ENCODE data around the gene OTP. TPM values are rescaled to one million over a fixed set of nuclear protein-coding genes. Genes with fewer than 3 reads are reported as not detected.

OTP gene
- polyA plus RNA-seq, 2 of the 4 experiments (the other 2 are of a cell fraction), result 0.01 to 0.03 TPM

GRCh38 chr5:77630114-77630680, 8.3 kb downstream of the OTP start:
- Histone ChIP-seq H3K4me1 (peaks cover 6% of the 10 kb centered on the region; the same call in 2 of the 3 replicates), H3K27ac (peak overlapping the region; percentile 76 to 91), H3K4me2 (peak overlapping the region; percentile 97), H3K4me3 (peak overlapping the region; percentile 72), H3K9me3 (no peaks in the 10 kb centered on the region)
- DNase-seq (ENCODE audit: low read depth in 1 of 2, low spot score in 1 of 2) (peak; percentile 83 to 85), FAIRE-seq (no peak), ATAC-seq (peak; percentile 96 to 97)
- 0% methylated on average over 4 of the region's 65 CpGs for WGBS (ENCODE audit: missing lambda C conversion rate)
- POLR2A ChIA-PET, result interaction anchor here (0.5 to 2.1 kb wide), 7 partner anchors 8 to 543 kb away, joined by 3 to 7 read pairs (median 5); partner anchors contain the start of genes OTP, WDR41 and ZBED3
- no peak for TF ChIP-seq FOXS1 (CRISPR knock-in tag; IDR thresholded peaks at IDR 0.05)
- no peak for TF ChIP-seq HOXB5 (CRISPR knock-in tag; IDR thresholded peaks at IDR 0.05)
- TF ChIP-seq EHMT2 (IDR thresholded peaks at IDR 0.05; ENCODE audit: low read depth), result no peak
- no peak for TF ChIP-seq ATOH8 (CRISPR knock-in tag; IDR thresholded peaks at IDR 0.05; ENCODE audit: low read depth)
- TF ChIP-seq ESRRA (IDR thresholded peaks at IDR 0.05; ENCODE audit: borderline replicate concordance, low read length), result no peak
- peak; percentile 40 to 52; a peak in 2 of 5 replicates for TF ChIP-seq JUN (IDR thresholded peaks at IDR 0.05)
- TF ChIP-seq RFX5 (IDR thresholded peaks at IDR 0.05), result no peak
- TF ChIP-seq RAD21 (conservative IDR thresholded peaks at IDR 0.05 in 1 of 2, IDR thresholded peaks at IDR 0.05 in 1 of 2), result peak in 1 of 2 experiments; percentile 27; a peak in 1 of 5 replicates
- TF ChIP-seq BCL3 (IDR thresholded peaks at IDR 0.05), result peak; percentile 37; the same call in 1 of the 3 replicates
- TF ChIP-seq HEYL (CRISPR knock-in tag; IDR thresholded peaks at IDR 0.05), result no peak
- no peak for TF ChIP-seq KDM1A (IDR thresholded peaks at IDR 0.05; ENCODE audit: low read depth)
- peak; percentile 93 for TF ChIP-seq POLR2A (IDR thresholded peaks at IDR 0.05; ENCODE audit: low read length)
- no peak for TF ChIP-seq HOXB13 (CRISPR knock-in tag; IDR thresholded peaks at IDR 0.05; ENCODE audit: low read depth)
- TF ChIP-seq MAX (IDR thresholded peaks at IDR 0.05), result peak; percentile 56
- peak; percentile 38; the same call in 1 of the 2 replicates for TF ChIP-seq PHF8 (IDR thresholded peaks at IDR 0.05; ENCODE audit: borderline replicate concordance, low read depth)
- TF ChIP-seq ZNF302 (CRISPR knock-in tag; IDR thresholded peaks at IDR 0.05), result no peak
- TF ChIP-seq CTCF (IDR thresholded peaks at IDR 0.05), result no peak
- TF ChIP-seq CHD4 (IDR thresholded peaks at IDR 0.05; ENCODE audit: borderline replicate concordance), result no peak
- no peak for TF ChIP-seq USF2 (IDR thresholded peaks at IDR 0.05)
- no peak for TF ChIP-seq MAZ (IDR thresholded peaks at IDR 0.05; ENCODE audit: borderline replicate concordance, low read depth, low read length)
- TF ChIP-seq MYC (IDR thresholded peaks at IDR 0.05; ENCODE audit: borderline replicate concordance, low read length), result no peak
- no peak for TF ChIP-seq SREBF2 (IDR thresholded peaks at IDR 0.05)
- no peak for TF ChIP-seq NFE2L2 (conservative IDR thresholded peaks at IDR 0.05; ENCODE audit: low read length)
- TF ChIP-seq HES2 (IDR thresholded peaks at IDR 0.05), result no peak
- TF ChIP-seq NR3C1 (IDR thresholded peaks at IDR 0.05), result no peak
- TF ChIP-seq KDM5A (IDR thresholded peaks at IDR 0.05), result no peak
- TF ChIP-seq RARB (CRISPR knock-in tag; IDR thresholded peaks at IDR 0.05), result no peak
- no peak for TF ChIP-seq RCOR1 (IDR thresholded peaks at IDR 0.05; ENCODE audit: low read depth, low read length)
- peak; percentile 26; the same call in 1 of the 3 replicates for TF ChIP-seq SMC3 (IDR thresholded peaks at IDR 0.05)
- no peak for TF ChIP-seq ZFP36 (IDR thresholded peaks at IDR 0.05; ENCODE audit: borderline replicate concordance, partially characterized antibody)
- no peak for TF ChIP-seq POLR2AphosphoS2 (conservative IDR thresholded peaks at IDR 0.05; ENCODE audit: low read length)
- 0 out of 2 replicates have a peak, but pooled peaks have one; percentile 32 for TF ChIP-seq E2F6 (IDR thresholded peaks at IDR 0.05; ENCODE audit: borderline replicate concordance, low read depth)
- CTCF ChIA-PET, result interaction anchor here (0.8 to 2.2 kb wide), 15 partner anchors 8 to 553 kb away, joined by 3 to 12 read pairs (median 5); partner anchors contain the start of genes OTP and WDR41

Data from A549 (cell line).